NAMALWA (cell line): ENCODE data around the gene RPS6KA3.
A peak's percentile ranks its signal among the peaks of the same experiment; 100 is the strongest.

Experiments
- DNase-seq: peaks from one replicate; pipeline ENCODE4 v3.0.0-alpha.2; 2015; ENCODE audit warnings: low spot score

RPS6KA3 gene

GRCh38 chrX:20266810-20267606 lies at the start of gene RPS6KA3:
RPS6KA3 (minus strand) TSS chrX:20266909; CDS start chrX:20266632, 277 bp downstream.
- DNase-seq, result peak; percentile 83

GRCh38 chrX:20315140-20315539 lies 48.4 kb upstream of the RPS6KA3 start:
- peak; percentile 21 for DNase-seq

GRCh38 chrX:20313899-20314298 lies 47.2 kb upstream of the RPS6KA3 start:
- no peak for DNase-seq

- no peak for DNase-seq
Measured at GRCh38 chrX:20312018-20312417, 45.3 kb upstream of the RPS6KA3 start.

GRCh38 chrX:20311505-20311904 lies 44.8 kb upstream of the RPS6KA3 start:
- no peak for DNase-seq

- DNase-seq, result no peak
Measured at GRCh38 chrX:20309806-20310205, 43.1 kb upstream of the RPS6KA3 start.

GRCh38 chrX:20306668-20307067 lies 40.0 kb upstream of the RPS6KA3 start:
- DNase-seq, result no peak

GRCh38 chrX:20300822-20301221 lies 34.1 kb upstream of the RPS6KA3 start:
- no peak for DNase-seq

- no peak for DNase-seq
Measured at GRCh38 chrX:20294957-20295356, 28.2 kb upstream of the RPS6KA3 start.

- DNase-seq, result no peak
Measured at GRCh38 chrX:20294284-20294683, 27.6 kb upstream of the RPS6KA3 start.

- no peak for DNase-seq
Measured at GRCh38 chrX:20285511-20285910, 18.8 kb upstream of the RPS6KA3 start.

GRCh38 chrX:20284992-20285391 lies 18.3 kb upstream of the RPS6KA3 start:
- DNase-seq, result no peak

- no peak for DNase-seq
Measured at GRCh38 chrX:20284444-20284843, 17.7 kb upstream of the RPS6KA3 start.

GRCh38 chrX:20280938-20281337 lies 14.2 kb upstream of the RPS6KA3 start:
- no peak for DNase-seq

- DNase-seq, result no peak
Measured at GRCh38 chrX:20274121-20274520, 7.4 kb upstream of the RPS6KA3 start.

GRCh38 chrX:20271730-20272129 lies 5.0 kb upstream of the RPS6KA3 start:
- no peak for DNase-seq

- no peak for DNase-seq
Measured at GRCh38 chrX:20271186-20271585, 4.5 kb upstream of the RPS6KA3 start.

- no peak for DNase-seq
Measured at GRCh38 chrX:20270562-20270890, 3.8 kb upstream of the RPS6KA3 start.

- DNase-seq, result no peak
Measured at GRCh38 chrX:20269848-20270561, 3.3 kb upstream of the RPS6KA3 start.

GRCh38 chrX:20267931-20268701 lies 1.4 kb upstream of the RPS6KA3 start:
- no peak for DNase-seq

- no peak for DNase-seq
Measured at GRCh38 chrX:20267607-20267930, 860 bp upstream of the RPS6KA3 start.

- DNase-seq, result peak; percentile 41
Measured at GRCh38 chrX:20265726-20266681, 705 bp downstream of the RPS6KA3 start.
